ENCODE results near the gene FAM180A.

Gene FAM180A

DNA sequence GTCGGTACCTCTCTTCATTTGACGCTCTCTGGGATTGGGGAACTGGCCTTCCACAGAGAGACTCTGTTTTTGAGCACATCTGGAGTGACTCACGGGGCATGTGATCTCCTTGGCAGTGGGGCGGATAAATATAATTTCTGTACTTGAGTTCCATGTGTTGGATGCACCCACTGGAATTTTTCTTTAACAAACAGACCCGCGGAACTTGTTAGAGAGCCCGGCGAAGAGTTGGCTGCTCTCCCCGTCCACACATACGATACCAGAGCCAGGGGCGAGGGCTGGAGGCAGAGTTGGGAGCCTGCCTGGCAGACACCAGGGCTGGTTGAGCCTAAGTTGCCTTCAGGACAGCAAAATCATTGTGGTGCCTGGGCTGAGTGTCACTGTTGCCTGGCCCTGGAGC is at the start of gene FAM180A:
TSS of gene FAM180A (minus strand) at position 44 of the 400 bp plus-strand sequence. CDS start 233 bp downstream, outside the sequence.
- TF ChIP-seq, protein P1, sequence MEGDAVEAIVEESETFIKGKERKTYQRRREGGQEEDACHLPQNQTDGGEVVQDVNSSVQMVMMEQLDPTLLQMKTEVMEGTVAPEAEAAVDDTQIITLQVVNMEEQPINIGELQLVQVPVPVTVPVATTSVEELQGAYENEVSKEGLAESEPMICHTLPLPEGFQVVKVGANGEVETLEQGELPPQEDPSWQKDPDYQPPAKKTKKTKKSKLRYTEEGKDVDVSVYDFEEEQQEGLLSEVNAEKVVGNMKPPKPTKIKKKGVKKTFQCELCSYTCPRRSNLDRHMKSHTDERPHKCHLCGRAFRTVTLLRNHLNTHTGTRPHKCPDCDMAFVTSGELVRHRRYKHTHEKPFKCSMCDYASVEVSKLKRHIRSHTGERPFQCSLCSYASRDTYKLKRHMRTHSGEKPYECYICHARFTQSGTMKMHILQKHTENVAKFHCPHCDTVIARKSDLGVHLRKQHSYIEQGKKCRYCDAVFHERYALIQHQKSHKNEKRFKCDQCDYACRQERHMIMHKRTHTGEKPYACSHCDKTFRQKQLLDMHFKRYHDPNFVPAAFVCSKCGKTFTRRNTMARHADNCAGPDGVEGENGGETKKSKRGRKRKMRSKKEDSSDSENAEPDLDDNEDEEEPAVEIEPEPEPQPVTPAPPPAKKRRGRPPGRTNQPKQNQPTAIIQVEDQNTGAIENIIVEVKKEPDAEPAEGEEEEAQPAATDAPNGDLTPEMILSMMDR (IDR thresholded peaks at IDR 0.05; ENCODE audit: insufficient read depth, low read depth, low read length, missing control alignments) = no peak
- no peak within 1 kb of the TSS for H3K4me3 ChIP-seq (ENCODE audit: low read length)
- DNase-seq (ENCODE audit: low read depth) = peak; percentile 53

DNA sequence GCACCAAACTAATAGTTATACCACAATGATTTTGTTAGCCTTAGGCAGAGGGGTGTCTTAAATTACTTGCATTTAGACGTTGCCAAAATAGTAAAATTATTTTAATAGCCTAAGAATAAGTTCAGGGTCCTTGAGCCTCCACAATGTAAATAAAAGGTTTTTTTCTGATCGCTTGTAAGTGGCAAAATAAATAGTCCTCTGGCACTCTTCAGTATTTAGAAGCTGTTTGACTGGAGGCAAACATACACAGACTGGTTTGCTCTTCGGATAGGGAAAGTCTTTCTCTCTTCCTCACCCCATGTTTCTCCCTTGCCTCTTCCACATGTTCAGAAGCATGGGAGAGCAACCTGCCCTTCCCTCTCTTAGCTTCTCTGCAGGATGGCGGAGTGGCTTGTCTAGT is 49.5 kb upstream of the FAM180A start:
- H3K4me3 ChIP-seq (ENCODE audit: low read length) = no peak overlapping the region
- TF ChIP-seq, protein P1 (IDR thresholded peaks at IDR 0.05; ENCODE audit: insufficient read depth, low read depth, low read length, missing control alignments) = no peak
- DNase-seq (ENCODE audit: low read depth) = no peak

DNA sequence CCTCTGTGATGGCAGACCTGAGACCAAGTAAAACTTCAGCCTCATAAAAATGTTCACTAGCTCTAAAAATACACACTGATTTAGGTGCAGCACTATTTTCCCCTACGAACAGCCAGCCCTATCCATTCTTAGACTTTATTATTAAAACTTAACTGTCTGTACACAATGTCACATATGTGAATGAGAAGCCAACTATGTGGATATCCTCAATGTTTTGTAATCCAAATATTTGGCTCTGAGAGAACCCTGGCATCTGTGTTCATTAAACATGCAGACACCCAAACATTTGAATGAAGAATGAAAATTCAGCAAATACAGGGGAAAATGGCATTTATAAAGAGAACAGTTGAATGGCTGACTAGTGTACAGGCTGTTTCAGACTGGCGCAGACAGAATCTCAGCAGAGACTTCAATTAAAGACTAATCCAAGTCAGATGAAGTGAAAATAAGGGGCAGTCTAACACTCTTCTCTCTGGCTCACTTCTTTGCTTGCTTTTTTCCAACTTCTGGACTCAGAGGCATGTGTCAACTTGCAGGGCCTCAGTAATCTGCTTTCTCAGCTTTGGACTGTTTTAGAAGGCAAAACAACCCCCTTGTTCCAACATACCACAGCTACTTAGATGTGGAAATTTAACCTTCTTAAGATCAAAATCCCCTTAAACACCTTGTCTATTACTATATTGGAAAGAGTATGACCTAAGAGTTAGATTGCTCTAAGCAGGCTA is 47.4 kb upstream of the FAM180A start:
- peak; percentile 45 for DNase-seq (ENCODE audit: low read depth)
- no peak overlapping the region for H3K4me3 ChIP-seq (ENCODE audit: low read length)
- TF ChIP-seq, protein P1 (IDR thresholded peaks at IDR 0.05; ENCODE audit: insufficient read depth, low read depth, low read length, missing control alignments) = no peak

DNA sequence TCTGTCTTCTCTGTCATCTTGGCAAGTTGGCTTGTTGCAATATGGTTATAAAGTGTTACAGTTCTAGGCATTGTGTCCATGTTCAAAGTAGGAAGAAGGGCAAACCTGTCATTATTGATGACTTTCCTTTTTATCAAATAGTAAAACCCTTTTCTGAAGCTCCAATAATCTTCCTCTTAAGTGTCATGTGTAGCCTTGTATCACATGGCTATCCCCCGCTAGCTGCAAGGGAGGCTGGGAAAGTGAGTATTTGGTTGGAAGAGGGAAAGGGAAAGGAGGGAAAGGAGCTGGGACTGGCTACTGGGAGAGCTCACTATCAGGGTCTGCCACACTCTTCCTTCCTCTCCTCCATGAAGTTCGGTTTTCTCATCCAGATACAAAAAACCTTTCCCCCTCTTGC is 45.2 kb upstream of the FAM180A start:
- no peak overlapping the region for H3K4me3 ChIP-seq (ENCODE audit: low read length)
- no peak for DNase-seq (ENCODE audit: low read depth)
- TF ChIP-seq, protein P1 (IDR thresholded peaks at IDR 0.05; ENCODE audit: insufficient read depth, low read depth, low read length, missing control alignments) = no peak

DNA sequence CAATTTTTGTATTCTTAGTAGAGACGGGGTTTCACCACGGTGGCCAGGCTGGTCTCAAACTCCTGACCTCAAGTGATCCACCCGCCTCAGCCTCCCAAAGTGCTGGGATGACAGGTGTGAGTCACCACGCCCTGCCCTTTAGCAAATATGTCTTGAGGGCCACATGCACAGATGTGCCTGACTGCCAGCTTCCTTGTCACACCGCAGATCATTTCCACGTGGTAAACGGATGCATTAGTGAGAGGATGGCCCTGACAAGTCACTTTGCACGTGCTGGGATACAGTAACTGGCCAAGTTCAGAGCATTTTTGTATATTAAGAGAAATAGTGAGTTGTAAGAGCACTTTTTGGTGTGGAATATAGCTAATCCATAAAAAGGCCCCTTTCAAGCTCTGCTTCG is 44.3 kb upstream of the FAM180A start:
- H3K4me3 ChIP-seq (ENCODE audit: low read length) = no peak overlapping the region
- TF ChIP-seq, protein P1 (IDR thresholded peaks at IDR 0.05; ENCODE audit: insufficient read depth, low read depth, low read length, missing control alignments) = no peak
- DNase-seq (ENCODE audit: low read depth) = no peak

DNA sequence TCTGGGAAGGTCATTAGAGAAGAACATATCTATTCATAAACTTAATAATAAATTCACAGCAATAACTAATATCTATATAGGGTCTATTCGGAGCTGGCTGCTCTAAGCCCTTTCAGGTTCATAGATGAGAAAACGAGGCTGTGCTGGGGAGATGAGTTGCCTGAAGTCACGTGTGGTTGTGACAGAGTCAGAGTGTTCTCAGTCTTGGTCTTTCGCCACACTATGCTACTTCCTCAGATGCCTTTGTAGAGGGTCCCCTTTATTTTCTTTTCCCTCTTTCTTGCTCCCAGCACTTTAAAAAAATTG is 43.7 kb upstream of the FAM180A start:
- no peak overlapping the region for H3K4me3 ChIP-seq (ENCODE audit: low read length)
- DNase-seq (ENCODE audit: low read depth) = no peak
- TF ChIP-seq, protein P1 (IDR thresholded peaks at IDR 0.05; ENCODE audit: insufficient read depth, low read depth, low read length, missing control alignments) = no peak
